GM12801 (cell line): Measurements from ENCODE around the gene USP10.

ENCODE experiments used
- CTCF ChIP-seq: IDR thresholded peaks from one replicate; pipeline ENCODE4 v1.5.1; 2011; ENCODE audit warnings: control low read depth; ENCODE audit not compliant: insufficient read length; ENCODE audit errors: extremely low read depth

The USP10 gene

GRCh38 chr16:84726079-84726668 is 26.4 kb downstream of the USP10 start:
- TF ChIP-seq CTCF, result no peak

- TF ChIP-seq CTCF, result no peak
Measured at GRCh38 chr16:84726669-84727467, 27.1 kb downstream of the USP10 start.

- no peak for TF ChIP-seq CTCF
Measured at GRCh38 chr16:84728853-84729424, 29.1 kb downstream of the USP10 start.

- TF ChIP-seq CTCF, result no peak
Measured at GRCh38 chr16:84729716-84730320, 30.0 kb downstream of the USP10 start.

- TF ChIP-seq CTCF, result no peak
Measured at GRCh38 chr16:84730406-84731106, 30.8 kb downstream of the USP10 start.

- no peak for TF ChIP-seq CTCF
Measured at GRCh38 chr16:84732674-84733352, 33.0 kb downstream of the USP10 start.
